Forelimb muscle (tissue), 1 donor: ENCODE data around the gene ATP11C. TPM values are rescaled to one million over a fixed set of nuclear protein-coding genes. Genes with fewer than 3 reads are reported as not detected.
"Not testable (repeated sequence)": the region's sequence is repeated elsewhere in the genome, so short reads cannot be mapped to it uniquely, and the experiment has no call there.

Experiments used
- DNase-seq: peaks from one replicate; pipeline ENCODE4 v3.0.0-alpha.2; 2013; ENCODE audit warnings: low read depth
- polyA plus RNA-seq: library from polyadenylated mRNA; unstranded; fragments of 120-200 nt; gene quantifications from one replicate; pipeline ENCODE4 v1.2.1, GENCODE V29; 2013; ENCODE audit not compliant: insufficient read length

ATP11C gene
- polyA plus RNA-seq, 1 donor = 11.5 TPM

GRCh38 chrX:139734996-139735395 lies 197.9 kb downstream of the ATP11C start:
- no peak for DNase-seq

DNA sequence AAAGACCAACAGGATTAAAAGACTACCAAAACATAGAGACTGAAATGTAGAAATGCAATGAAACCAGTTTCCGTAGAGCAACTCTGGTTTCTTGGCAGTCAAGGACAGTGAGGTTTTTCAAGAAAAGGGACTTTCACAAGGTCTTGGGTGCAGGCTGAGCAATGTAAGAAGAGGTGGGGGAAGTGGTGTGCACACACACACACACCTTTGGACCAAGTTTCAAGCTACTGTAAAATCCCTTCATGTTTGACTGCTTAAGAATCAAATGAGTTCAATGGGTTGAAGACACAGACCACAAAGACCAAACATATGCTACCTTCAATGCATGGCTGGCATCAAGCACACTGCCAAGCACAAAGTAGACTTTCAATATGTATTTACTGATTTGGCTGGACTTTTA lies 207.1 kb downstream of the ATP11C start:
- no peak for DNase-seq

- DNase-seq = no peak
These were observed 208.2 kb downstream of the ATP11C start for GRCh38 chrX:139724626-139725025.

DNA sequence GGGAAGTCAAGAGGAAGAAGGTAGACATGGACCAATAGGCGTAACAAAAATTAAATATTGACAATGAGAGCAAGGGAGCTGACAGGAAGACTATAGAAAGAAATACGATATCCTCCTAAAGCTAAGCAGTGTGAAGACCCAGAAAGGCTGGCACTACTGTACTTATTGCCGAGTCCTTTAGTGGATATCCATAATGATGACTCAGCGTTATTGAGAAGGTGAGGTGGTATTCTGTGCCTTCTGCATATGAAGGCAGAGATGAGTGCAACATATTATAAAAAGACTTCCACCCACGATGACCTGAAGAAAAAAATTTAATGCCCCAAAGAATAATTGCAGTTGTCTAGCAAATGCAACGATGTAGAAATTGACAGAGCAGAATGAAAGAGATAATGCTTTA lies 211.9 kb downstream of the ATP11C start:
- DNase-seq = no peak

- DNase-seq = no peak
These were observed 212.7 kb downstream of the ATP11C start for GRCh38 chrX:139720136-139720535.

DNA sequence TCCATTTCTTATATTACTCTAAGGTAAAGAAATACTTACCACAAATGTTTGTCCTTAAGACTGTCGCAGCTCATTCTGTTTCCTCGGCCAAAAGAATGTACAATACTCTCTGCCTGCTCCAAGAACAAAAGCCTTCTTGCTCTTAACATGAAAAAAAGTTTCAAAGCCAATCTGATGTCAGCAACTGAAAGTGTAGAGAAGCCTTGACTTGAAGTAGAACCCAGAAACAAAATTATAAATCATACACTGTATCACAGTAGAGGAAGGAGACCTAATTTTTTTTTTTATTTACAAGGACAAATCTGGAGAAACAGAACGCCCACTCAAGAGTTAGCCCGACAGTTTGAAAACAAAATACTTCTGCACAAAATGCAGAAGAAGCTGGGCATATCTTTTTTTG lies 224.8 kb downstream of the ATP11C start, which contains the start of gene MCF2:
MCF2 (minus strand) TSS at position 101 of the 400 bp plus-strand sequence. CDS start 56,423 bp downstream, outside the sequence.
- no peak for DNase-seq

- no peak for DNase-seq
These were observed 230.2 kb downstream of the ATP11C start for GRCh38 chrX:139702658-139703057.

GRCh38 chrX:139692908-139693307 lies 239.9 kb downstream of the ATP11C start:
- no peak for DNase-seq

DNA sequence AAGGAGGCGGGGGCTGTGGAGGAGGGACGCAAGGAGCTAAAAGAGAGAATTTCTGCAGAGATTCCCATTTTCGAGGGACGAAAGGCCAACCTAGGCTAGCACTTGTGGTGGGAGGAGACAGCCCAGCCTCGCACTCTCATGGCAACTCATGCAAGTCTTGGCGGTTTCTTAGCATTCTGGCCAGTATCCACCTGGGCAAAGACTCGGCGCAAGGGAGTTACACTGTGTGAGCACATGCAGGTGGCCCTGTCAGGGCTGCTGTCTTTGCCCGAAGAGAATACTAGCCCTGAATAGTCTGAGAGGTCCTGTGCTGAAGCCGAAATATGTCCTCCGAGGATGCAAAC lies 240.4 kb downstream of the ATP11C start:
- DNase-seq = no peak

DNA sequence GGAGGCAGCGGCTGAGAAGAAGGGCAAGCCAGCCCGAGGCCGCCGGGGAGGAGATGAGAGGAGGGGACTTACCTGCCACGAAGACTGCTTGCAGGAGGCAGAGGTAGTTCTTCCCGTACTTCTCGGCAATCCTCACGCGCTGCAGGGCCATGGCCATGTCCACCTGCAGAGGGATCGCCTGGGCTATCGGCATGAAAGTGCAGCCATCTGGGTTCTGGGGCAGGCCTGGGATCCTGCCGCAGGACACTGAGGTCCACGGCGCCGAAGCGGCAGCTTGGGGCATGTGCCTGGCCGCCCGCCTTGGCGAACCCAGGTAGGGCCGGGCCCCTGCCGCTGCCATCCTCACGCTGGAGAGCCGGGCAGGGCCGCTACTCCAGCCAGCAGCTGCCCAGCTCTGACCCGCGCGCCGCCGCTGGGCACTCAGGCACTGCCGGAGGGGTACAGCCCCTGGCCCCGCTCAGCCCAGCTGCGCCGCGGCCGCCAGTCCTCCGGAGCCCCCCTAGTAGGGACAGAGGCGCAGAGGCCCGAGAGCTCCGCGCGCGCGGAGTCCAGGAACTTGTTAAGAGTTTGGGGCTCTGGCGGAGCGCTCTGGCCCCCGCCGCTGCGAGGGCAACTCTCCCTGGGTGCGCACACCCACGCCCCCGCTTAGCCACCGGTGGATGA lies 240.9 kb downstream of the ATP11C start:
- DNase-seq = no peak

GRCh38 chrX:139691493-139691842 lies 241.4 kb downstream of the ATP11C start:
- no peak for DNase-seq

- not testable (repeated sequence) for DNase-seq
These were observed 247.7 kb downstream of the ATP11C start for GRCh38 chrX:139685175-139685574.

DNA sequence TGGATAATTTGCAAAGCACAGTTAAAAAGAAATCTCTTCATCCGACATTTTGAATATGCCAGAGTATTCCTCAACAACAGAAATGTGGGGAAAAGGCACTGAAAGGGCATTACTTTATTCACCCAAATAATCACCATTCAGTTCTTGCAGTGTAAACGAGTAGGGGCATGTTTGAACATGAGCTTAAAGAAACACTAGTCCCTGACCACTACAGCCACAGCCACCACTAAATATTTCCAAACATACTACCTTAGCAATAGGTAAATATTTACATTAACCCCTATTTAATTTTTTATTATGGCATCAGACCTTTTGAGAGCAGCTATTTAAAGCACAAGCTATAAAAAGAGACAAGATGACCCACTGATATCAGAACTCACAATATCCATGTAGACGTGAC lies 252.5 kb downstream of the ATP11C start:
- no peak for DNase-seq

Other genes starting within 250 kb of the ATP11C start
- 0.18 TPM for gene MCF2, start 224.9 kb downstream of the ATP11C start, polyA plus RNA-seq
- not detected for gene CXorf66, start 32.5 kb upstream of the ATP11C start, polyA plus RNA-seq